ENCODE results near the gene MYO1G.
"Not testable (repeated sequence)": the region's sequence is repeated elsewhere in the genome, so short reads cannot be mapped to it uniquely, and the experiment has no call there.

MYO1G gene

DNA sequence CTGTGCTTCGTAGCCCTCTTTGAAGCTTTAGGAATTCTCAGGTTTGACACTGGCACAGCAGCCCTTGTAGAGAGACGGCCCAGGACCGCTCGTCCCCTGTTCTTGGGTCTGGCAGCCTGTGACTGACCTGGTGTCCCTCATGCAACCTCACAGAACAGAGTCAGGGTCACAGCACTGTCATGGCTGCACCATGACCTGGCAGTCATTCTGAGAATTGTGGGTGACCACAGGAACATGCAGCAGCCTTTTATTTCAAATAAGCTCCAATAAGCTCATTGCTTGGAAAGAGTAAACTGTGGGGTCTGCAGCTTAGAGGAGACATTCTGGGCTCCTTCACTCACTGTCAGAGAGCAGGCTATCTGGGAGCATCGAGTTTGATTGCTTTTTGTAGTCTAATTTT, 42.5 kb downstream of the MYO1G start:
- no peak for DNase-seq (ENCODE audit: low read depth)

DNA sequence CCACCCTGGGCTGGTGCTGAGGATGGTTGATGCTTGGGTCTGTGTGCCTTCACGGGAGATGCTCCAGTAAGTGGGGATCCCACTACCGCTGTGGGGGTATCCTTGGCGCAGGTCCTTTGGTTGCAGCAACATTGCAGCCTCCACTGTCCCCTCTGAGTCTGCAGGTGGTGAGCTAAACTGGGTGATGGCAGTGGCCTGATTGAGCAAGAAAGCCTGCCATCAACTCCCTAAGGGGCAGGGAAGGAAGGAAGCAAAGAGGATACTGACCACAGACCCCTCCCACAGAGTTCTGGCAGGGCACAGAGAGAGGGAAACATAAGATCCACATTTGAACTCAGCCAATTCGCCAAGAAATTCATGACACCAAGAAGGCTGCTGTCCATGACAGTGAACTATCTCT, 43.2 kb downstream of the MYO1G start:
- no peak for DNase-seq (ENCODE audit: low read depth)

DNA sequence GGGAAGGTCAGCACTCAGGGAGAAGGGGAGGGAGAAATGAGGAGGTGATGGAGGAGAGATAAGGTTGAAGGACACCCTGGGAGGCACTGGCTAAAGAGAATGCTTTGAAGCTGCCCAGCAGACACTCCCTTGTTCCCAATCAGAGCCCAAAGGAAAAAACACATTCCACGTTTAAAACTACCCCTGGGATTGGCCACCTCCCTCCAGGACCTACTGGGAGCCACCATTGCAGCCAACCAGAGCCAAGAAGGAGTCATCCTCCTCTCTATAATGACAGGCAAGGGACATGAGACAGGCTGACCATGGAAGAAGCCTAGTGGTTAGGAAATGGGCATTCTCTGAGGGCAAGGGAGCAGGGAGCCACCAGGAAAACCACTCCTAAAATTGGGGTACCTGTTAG, 43.8 kb downstream of the MYO1G start:
- DNase-seq (ENCODE audit: low read depth): no peak

DNA sequence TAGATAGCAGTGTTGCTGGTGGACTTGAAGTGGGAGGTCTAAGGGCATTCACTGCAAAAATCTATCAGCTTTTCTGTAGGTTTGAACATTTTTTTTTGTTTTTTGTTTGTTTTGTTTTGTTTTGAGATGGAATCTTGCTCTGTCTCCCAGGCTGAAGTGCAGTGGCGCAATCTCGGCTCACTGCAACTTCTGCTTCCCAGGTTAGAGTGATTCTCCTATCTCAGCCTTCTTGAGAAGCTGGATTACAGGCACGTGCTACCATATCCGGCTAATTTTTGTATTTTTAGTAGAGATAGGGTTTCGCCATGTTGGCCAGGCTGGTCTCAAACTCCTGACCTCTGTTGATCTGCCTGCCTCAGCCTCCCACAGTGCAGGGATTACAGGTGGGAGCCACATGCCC, 44.3 kb downstream of the MYO1G start:
- not testable (repeated sequence) for DNase-seq (ENCODE audit: low read depth)

DNA sequence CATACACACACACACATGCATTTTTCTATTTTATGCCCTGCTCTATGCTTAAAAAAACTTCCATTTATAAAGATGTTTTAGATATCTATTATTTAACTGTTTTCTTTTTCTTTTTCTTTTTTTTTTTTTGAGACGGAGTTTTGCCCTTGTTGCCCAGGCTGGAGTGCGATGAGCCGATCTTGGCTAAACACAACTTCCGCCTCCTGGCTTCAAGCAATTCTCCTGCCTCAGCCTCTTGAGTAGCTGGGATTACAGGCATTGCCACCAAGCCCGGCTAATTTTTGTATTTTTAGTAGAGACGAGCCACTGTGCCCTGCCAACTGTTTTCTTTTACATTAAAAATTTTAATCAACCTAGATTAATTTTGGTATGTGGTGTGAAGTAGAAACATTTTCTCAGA, 47.9 kb downstream of the MYO1G start:
- DNase-seq (ENCODE audit: low read depth): no peak

DNA sequence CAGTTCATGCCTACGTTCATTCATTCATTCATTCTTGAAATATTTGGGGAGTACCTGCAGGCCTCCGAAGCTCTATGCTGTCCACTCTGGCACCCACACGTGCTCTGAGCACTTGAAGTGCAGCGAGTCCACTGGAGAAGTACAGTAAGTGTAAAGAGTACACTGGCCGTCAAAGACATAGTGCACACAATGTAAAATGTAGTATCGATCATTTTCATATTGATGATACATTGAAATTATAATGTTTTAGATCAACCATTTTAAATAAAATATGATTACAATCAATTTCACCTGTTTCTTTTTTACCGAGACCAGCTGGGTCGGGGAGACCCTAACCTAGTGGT, 56.5 kb downstream of the MYO1G start:
- DNase-seq (ENCODE audit: low read depth): no peak

DNA sequence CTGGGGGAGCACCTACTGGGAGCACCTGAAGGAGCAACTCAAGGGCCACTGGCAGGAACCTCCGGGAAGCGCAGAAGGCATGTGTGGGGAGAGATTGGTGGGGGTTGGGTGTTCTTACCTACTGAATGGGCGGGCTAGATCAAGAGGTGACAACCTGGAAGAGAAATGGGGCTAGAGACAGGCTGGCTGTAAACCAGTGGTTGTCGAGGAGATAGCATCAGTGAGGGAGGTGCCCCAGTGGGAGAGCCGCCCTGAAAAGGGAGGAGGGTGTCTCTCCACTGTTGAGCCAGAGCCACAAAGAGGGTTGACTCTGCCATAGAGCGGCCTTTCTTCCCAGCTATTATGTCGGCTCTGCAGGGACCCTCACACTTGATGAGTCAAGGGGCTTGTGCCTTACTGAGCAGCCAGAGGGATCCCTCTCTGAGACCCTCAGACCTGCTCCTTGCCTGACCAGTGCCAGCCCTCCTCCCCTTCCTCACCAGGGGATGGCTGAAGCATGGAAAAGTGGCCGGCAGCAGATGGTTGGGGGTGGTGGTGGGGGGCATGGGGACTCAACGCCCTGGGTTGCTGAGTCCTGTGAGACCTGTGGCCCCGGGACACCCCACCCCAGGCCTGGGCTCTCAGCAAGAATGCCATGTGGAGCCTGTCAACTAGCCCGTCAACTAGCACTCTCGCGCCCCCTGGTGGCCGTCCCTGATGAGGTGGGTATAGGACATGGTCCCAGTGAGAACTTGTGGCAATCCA, 57.0 kb downstream of the MYO1G start:
- DNase-seq (ENCODE audit: low read depth): peak; percentile 97

DNA sequence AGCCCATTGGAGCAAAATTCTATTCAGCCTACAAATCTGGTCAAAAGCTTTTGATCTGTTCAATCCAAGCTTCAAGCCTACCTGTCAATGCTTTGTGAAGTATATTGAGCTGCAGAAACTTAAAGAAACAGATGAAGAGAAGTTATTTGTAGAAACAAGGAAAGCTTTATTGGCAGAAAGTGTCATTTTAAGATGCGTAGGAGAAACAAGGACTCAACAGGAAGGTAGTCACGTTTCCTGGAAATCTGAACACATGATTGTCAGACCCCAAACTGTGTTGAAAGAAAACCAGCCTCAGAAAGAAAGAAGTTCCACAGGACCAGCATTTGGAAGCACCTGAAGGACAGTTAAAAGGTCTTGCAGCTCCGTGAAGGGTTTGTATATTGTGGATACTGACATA, 58.7 kb downstream of the MYO1G start:
- DNase-seq (ENCODE audit: low read depth): no peak

DNA sequence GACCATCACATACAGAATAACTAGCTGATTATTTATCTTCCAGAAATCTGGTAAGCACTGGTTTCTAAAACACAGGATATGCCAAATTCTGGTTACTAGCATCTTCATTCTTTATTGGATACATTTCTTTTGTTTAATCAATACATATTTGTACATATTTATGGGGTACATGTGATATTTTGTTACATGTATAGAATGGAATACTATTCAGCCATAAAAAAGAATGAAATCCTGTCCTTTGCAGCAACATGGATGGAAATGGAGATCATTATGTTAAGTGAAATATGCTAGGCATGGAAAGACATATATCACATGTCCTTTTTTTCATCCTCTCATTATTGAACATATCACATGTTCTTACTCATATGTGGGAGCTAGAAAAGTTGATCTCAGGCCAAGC, 60.8 kb downstream of the MYO1G start:
- no peak for DNase-seq (ENCODE audit: low read depth)

DNA sequence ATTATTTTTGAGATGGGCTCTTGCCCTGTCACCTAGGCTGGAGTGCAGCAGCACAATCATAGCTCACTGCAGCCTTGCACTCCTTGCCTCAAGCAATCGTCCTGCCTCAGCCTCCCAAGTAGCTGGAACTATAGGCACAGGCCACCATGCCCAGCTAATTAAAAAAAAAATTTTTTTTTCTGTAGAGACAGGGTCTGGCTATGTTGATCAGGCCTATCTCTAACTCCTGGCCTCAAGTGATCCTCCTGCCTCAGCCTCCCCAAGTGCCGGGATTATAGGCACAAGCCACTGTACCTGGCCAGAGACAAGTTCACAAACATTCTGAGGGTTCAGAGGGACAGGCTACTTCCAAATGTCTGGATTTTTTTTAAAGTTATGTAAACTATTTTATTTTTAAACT, 61.4 kb downstream of the MYO1G start:
- no peak for DNase-seq (ENCODE audit: low read depth)

DNA sequence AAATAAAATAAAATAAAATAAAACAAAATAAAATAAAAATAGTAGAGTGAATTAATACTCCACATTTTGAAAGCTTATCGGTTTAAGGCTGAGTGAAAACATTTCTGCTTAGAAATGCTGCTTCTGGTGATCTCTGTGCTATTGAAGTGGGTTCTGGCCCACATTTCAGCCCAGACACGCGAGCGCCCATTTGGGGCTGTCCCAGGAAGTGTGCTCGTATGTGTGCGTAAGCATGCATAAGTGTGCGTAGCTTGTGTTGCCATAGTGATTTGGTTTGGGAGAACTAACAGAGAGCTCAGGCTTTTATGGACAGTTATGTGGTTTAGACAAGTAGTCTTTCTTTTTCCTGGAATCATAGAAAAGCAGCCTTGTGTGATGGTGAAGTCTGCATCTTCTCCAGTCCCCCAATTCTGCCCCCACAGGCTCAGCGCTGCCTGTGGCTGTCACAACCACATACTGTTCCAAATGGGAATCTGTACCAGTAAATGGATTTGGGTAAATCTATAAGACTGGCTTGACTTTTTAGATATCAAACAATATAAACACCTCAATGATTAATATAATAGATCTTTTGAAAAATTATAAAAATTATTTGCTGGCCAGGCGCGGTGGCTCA, 63.7 kb downstream of the MYO1G start:
- peak; percentile 20 for DNase-seq (ENCODE audit: low read depth)

DNA sequence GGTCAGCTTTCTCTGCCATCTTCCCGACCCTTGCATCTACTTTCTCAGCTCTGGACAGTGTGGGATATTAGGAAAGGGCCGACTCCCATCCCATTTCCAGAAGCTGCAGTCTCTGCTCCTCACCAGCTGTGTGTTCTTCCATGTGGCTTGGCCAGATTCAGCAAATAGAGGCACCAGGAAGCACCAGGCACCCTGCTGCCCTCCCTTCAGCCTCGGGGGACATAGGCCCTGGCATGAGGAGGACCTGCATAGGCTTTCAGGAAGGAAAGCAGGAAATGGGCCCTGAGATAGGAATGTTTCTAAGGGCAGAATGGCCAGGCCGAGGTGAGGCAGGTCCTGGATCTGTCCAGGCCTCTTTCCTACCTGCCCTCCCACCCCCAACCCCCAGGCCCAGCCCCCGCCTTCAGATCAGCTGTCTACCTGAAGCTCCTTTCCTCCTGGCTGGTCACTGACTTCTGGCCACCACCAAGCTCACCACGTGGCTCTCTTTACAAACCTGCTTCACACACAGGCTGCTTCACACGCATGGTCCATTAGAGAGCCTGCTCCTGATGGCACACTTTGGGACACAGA, 66.0 kb downstream of the MYO1G start:
- no peak for DNase-seq (ENCODE audit: low read depth)
